Measurements from ENCODE around the gene AKR1B1. TPM values are rescaled to one million over a fixed set of nuclear protein-coding genes. Genes with fewer than 3 reads are reported as not detected.

AKR1B1 gene
- total and polyA plus RNA-seq, 2 of the 13 experiments (the other 11 are each of a cell fraction or from before 2014, with no cell fraction given) = 89.9 to 133 TPM

DNA sequence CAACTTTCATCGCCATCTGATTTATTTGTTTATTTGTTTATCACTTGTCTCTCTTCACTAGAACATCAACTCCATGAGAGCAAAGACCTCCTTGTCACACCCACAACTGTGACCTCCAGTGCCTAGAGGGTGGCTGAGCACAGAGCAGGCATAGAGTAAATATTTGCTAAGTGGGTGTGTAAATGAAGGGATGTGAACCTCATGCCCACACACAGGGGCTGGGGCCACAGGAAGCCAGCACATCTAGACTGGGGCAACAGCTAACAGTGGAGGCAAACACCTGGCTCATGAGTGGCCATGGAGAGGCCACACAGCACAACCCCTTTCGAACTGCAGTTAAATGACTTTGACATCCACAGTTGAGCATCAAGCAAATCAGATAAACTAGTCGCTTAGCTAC, 39.8 kb downstream of the AKR1B1 start (continued):
- no peak for TF ChIP-seq KDM1A (CRISPR knock-in tag; IDR thresholded peaks at IDR 0.05)
- TF ChIP-seq SNRNP70 (IDR thresholded peaks at IDR 0.05; ENCODE audit: low read depth, low read length) = no peak
- TF ChIP-seq, protein P1, sequence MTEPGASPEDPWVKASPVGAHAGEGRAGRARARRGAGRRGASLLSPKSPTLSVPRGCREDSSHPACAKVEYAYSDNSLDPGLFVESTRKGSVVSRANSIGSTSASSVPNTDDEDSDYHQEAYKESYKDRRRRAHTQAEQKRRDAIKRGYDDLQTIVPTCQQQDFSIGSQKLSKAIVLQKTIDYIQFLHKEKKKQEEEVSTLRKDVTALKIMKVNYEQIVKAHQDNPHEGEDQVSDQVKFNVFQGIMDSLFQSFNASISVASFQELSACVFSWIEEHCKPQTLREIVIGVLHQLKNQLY (CRISPR knock-in tag; IDR thresholded peaks at IDR 0.05) = peak; percentile 41; the same call in 1 of the 2 replicates
- TF ChIP-seq, protein P2, sequence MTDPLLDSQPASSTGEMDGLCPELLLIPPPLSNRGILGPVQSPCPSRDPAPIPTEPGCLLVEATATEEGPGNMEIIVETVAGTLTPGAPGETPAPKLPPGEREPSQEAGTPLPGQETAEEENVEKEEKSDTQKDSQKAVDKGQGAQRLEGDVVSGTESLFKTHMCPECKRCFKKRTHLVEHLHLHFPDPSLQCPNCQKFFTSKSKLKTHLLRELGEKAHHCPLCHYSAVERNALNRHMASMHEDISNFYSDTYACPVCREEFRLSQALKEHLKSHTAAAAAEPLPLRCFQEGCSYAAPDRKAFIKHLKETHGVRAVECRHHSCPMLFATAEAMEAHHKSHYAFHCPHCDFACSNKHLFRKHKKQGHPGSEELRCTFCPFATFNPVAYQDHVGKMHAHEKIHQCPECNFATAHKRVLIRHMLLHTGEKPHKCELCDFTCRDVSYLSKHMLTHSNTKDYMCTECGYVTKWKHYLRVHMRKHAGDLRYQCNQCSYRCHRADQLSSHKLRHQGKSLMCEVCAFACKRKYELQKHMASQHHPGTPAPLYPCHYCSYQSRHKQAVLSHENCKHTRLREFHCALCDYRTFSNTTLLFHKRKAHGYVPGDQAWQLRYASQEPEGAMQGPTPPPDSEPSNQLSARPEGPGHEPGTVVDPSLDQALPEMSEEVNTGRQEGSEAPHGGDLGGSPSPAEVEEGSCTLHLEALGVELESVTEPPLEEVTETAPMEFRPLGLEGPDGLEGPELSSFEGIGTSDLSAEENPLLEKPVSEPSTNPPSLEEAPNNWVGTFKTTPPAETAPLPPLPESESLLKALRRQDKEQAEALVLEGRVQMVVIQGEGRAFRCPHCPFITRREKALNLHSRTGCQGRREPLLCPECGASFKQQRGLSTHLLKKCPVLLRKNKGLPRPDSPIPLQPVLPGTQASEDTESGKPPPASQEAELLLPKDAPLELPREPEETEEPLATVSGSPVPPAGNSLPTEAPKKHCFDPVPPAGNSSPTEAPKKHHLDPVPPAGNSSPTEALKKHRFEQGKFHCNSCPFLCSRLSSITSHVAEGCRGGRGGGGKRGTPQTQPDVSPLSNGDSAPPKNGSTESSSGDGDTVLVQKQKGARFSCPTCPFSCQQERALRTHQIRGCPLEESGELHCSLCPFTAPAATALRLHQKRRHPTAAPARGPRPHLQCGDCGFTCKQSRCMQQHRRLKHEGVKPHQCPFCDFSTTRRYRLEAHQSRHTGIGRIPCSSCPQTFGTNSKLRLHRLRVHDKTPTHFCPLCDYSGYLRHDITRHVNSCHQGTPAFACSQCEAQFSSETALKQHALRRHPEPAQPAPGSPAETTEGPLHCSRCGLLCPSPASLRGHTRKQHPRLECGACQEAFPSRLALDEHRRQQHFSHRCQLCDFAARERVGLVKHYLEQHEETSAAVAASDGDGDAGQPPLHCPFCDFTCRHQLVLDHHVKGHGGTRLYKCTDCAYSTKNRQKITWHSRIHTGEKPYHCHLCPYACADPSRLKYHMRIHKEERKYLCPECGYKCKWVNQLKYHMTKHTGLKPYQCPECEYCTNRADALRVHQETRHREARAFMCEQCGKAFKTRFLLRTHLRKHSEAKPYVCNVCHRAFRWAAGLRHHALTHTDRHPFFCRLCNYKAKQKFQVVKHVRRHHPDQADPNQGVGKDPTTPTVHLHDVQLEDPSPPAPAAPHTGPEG (CRISPR knock-in tag; IDR thresholded peaks at IDR 0.05) = no peak
- TF ChIP-seq, protein P3, sequence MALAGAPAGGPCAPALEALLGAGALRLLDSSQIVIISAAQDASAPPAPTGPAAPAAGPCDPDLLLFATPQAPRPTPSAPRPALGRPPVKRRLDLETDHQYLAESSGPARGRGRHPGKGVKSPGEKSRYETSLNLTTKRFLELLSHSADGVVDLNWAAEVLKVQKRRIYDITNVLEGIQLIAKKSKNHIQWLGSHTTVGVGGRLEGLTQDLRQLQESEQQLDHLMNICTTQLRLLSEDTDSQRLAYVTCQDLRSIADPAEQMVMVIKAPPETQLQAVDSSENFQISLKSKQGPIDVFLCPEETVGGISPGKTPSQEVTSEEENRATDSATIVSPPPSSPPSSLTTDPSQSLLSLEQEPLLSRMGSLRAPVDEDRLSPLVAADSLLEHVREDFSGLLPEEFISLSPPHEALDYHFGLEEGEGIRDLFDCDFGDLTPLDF (CRISPR knock-in tag; IDR thresholded peaks at IDR 0.05) = no peak
- no peak; the same call in 1 of the 2 replicates for TF ChIP-seq NR2C2 (CRISPR knock-in tag; IDR thresholded peaks at IDR 0.05; ENCODE audit: borderline replicate concordance)
- TF ChIP-seq ZNF776 (CRISPR knock-in tag; IDR thresholded peaks at IDR 0.05) = no peak
- TF ChIP-seq ONECUT2 (CRISPR knock-in tag; IDR thresholded peaks at IDR 0.05) = no peak
- no peak for TF ChIP-seq SUZ12 (IDR thresholded peaks at IDR 0.05; ENCODE audit: low read depth, low read length)
- TF ChIP-seq ZSCAN21 (CRISPR knock-in tag; IDR thresholded peaks at IDR 0.05; ENCODE audit: borderline replicate concordance) = no peak
- no peak for TF ChIP-seq AGO2 (optimal IDR thresholded peaks at IDR 0.05; ENCODE audit: low read depth, low read length)
- TF ChIP-seq ZBTB21 (CRISPR knock-in tag; IDR thresholded peaks at IDR 0.05) = no peak
- TF ChIP-seq GLI4 (CRISPR knock-in tag; IDR thresholded peaks at IDR 0.05; ENCODE audit: borderline replicate concordance) = no peak
- no peak for TF ChIP-seq ZMYM3 (CRISPR knock-in tag; IDR thresholded peaks at IDR 0.05)
- TF ChIP-seq, protein P4, sequence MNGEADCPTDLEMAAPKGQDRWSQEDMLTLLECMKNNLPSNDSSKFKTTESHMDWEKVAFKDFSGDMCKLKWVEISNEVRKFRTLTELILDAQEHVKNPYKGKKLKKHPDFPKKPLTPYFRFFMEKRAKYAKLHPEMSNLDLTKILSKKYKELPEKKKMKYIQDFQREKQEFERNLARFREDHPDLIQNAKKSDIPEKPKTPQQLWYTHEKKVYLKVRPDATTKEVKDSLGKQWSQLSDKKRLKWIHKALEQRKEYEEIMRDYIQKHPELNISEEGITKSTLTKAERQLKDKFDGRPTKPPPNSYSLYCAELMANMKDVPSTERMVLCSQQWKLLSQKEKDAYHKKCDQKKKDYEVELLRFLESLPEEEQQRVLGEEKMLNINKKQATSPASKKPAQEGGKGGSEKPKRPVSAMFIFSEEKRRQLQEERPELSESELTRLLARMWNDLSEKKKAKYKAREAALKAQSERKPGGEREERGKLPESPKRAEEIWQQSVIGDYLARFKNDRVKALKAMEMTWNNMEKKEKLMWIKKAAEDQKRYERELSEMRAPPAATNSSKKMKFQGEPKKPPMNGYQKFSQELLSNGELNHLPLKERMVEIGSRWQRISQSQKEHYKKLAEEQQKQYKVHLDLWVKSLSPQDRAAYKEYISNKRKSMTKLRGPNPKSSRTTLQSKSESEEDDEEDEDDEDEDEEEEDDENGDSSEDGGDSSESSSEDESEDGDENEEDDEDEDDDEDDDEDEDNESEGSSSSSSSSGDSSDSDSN (CRISPR knock-in tag; IDR thresholded peaks at IDR 0.05) = no peak
- TF ChIP-seq HNRNPK (IDR thresholded peaks at IDR 0.05; ENCODE audit: low read depth, low read length, poor library complexity, severe bottlenecking) = no peak
- TF ChIP-seq, protein P5, sequence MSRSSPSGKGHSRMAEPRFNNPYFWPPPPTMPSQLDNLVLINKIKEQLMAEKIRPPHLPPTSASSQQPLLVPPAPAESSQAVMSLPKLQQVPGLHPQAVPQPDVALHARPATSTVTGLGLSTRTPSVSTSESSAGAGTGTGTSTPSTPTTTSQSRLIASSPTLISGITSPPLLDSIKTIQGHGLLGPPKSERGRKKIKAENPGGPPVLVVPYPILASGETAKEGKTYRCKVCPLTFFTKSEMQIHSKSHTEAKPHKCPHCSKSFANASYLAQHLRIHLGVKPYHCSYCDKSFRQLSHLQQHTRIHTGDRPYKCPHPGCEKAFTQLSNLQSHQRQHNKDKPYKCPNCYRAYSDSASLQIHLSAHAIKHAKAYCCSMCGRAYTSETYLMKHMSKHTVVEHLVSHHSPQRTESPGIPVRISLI (CRISPR knock-in tag; IDR thresholded peaks at IDR 0.05; ENCODE audit: borderline replicate concordance) = no peak

Measured in HepG2 (cell line).